Activated CD4-positive, alpha-beta T cell treated with anti-CD3 and anti-CD28 coated beads, Interleukin-10, Interleukin-2, amounts not matched to agents 100 ng/mL and 50 ng/mL, durations not matched to agents 16 hours and 8 hours (primary cell): ENCODE results near the gene RGR.
"Not testable (repeated sequence)": the region's sequence is repeated elsewhere in the genome, so short reads cannot be mapped to it uniquely, and the experiment has no call there.

Source experiments
- DNase-seq: peaks from one replicate; pipeline ENCODE4 v3.0.0-alpha.2; 2020

Gene RGR

DNA sequence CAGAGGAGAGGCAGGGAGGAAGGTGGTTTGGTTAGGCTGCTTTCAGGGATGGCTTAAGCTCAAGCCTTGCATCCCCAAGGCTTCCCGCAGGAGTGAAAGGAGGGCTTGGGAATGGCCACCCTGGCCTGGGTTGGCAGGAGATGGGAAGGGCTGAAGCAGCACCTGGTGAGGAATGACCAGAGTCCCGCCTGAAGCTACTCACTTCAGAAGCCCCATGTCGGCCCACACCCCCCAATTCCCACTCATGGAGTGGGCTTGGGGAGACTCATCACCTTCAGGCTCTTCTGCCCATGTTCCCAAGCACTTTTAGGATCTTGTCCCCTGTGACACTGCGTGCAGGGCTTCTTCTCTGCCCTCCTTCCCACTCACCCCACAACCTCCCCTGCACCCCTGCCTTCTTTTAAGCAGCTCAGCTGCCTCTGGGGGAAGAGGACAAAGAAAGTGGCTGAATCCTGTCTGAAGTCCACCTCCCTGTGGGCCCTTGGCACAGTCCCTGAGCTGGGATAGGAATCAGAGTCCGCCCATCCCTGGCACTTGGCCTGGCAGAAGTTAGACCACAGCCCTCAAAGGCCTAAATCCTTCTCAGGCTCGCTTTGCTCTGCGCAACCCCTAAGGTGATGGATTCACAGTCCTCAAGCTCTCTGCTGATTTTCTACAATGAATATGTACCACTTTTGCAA is 16.5 kb downstream of the RGR start:
- DNase-seq: no peak

DNA sequence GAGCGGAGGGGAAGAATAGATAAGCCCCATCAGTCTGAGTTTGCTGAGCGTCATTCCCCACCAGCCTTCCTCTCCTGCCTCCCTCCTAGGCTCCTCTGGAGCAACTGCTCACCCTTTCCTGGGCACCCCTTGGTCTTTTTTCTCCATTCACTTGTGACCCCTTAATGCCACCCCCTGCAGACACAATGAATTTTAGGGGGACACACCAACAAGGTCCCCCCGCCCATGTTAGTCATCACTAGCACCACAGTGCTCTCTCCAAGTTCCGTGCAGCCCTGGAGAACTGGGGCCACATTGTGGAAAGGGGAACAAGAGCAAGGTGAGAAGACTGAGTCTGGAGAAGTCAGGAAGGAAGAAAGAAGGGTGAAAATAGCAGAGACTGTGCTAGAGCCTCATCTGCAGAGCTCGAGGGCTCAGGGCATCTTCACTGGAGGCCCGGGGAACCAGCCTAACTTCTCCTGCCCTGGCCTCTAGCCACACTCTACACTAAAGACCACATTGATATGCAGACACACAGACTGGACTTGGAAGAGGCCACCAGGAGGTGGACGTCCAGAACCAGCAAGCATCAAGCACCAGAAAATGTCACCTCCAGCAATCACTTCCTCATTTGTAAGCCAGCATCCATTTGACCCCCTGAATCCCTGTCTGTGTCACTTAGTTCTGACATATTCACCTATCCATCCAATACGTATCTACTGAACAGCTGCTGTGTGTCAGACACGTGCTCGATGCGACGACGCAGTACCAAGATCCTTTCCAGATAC is 17.5 kb downstream of the RGR start:
- DNase-seq: no peak

GRCh38 chr10:84263716-84264115 is 18.9 kb downstream of the RGR start:
- DNase-seq: no peak

GRCh38 chr10:84264611-84265141 is 19.8 kb downstream of the RGR start:
- peak; percentile 79 for DNase-seq

GRCh38 chr10:84265418-84265817 is 20.6 kb downstream of the RGR start:
- no peak for DNase-seq

DNA sequence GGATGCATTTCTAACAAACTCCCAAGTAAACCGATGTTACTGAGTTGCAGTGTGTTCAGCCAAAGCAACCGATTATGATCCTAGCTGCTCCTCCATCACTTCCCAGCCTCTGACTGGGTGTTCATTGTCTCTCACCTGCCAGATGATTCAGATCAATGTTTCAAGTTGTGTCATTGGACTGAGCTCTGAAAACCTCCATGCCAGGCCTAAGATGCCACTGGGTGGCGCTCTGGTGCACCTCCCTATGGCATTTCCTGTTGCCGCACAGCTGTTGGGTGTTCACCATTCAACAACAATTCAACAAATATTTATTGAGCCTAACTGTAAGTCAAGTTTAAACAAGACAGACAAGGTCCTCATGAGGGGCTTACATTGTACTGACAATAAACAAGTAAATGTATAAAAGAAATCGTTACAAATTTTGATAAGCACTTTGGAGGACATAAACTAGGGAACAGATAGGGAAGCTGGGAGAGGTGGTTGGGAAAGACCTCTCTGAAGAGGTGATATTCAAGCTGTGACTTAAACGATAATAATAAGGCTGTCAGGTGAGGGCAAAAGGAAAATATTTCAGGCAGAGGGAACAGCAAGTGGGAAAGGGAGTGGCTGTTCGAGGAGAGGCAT is 22.8 kb downstream of the RGR start:
- DNase-seq: peak; percentile 93

GRCh38 chr10:84269162-84269561 is 24.3 kb downstream of the RGR start:
- no peak for DNase-seq

GRCh38 chr10:84269773-84270172 is 24.9 kb downstream of the RGR start:
- no peak for DNase-seq

GRCh38 chr10:84270708-84271107 is 25.9 kb downstream of the RGR start:
- no peak for DNase-seq

DNA sequence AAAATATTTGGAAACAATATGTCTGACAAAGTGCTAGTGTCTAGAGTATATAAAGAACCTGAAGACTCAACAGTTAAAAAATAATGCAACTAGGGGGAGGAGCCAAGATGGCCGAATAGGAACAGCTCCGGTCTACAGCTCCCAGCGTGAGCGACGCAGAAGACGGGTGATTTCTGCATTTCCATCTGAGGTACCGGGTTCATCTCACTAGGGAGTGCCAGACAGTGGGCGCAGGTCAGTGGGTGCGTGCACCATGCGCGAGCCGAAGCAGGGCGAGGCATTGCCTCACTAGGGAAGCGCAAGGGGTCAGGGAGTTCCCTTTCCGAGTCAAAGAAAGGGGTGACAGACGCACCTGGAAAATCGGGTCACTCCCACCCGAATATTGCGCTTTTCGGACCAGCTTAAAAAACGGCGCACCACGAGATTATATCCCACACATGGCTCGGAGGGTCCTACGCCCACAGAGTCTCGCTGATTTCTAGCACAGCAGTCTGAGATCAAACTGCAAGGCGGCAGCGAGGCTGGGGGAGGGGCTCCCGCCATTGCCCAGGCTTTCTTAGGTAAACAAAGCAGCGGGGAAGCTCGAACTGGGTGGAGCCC is 35.1 kb downstream of the RGR start:
- not testable (repeated sequence) for DNase-seq

DNA sequence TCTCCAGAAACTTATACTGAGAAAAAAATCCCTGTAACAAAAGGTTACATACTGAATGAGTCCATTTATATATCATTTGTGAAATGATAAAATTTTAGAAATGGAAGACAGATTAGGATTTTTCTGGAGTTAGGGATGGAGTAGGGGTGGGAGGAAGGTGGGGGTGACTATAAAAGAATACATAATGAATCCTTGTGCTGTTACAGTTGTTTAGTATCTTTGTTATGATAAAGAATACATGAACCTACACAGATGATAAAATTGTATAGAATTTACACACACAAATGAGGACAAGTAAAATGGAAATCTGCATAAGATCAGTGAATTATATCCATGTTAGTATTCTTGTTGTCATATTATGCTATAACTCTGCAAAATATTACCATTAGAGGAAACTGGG is 41.8 kb downstream of the RGR start:
- no peak for DNase-seq

DNA sequence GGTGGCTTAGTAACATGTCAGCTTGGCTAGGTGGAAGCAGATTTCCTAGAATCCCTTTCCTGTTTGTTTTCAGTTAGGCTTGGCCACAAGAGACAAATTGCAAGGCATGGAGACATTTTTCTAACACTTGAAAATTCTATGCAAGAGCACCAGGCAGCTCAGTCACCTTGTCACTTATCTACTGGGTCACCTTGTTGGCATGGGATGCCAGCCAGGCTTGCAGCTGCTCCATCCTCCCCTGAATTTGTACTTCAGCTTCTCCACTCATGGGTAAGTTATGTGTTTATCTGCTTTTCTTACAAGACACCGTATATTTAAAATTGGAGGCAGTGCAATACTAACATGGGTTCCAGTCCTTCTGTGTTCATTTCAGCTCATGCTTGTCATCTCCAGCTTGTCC is 43.3 kb downstream of the RGR start:
- DNase-seq: no peak

- no peak for DNase-seq
These were observed 44.8 kb downstream of the RGR start for GRCh38 chr10:84289521-84290200.

DNA sequence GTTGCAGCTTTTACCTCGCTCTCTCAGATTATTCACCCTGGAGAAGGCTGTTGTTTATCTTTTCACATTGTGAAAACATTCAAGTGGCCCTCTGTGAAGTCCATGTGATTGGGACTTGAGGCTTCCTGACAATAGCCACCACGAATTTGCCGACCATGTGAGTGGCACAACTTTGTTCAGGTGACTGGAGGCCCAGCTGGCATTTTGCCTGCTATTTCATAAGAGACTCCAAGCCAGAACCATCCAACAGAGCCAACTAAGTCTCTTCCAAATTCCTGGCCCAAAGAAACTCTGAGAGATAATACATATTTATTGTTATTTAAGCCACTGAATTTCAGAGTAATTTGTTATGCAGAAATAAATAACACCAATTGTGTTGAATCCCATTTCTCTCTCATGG is 45.4 kb downstream of the RGR start:
- DNase-seq: no peak

DNA sequence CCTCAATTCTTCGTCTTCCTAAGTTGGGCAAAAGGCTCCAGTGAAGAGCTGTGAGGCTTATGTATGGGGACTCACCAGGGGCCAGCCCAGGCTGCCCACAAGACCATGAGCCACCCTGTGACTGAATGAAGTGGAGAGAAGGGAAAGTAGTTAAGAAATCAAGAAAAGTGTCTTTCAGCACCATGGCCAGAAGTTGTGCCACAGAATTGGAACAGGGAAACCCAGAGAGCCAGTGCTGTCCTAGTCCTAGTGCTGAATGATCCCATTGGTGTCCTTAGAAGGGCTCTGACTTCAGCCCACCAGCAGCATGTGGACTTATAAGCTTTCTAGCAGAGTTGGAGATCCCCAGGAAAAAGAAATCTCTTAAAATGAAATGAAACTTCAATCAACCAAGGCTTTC is 46.5 kb downstream of the RGR start:
- no peak for DNase-seq

- DNase-seq: no peak
These were observed 47.6 kb downstream of the RGR start for GRCh38 chr10:84292502-84292901.

- no peak for DNase-seq
These were observed 48.3 kb downstream of the RGR start for GRCh38 chr10:84293171-84293570.

DNA sequence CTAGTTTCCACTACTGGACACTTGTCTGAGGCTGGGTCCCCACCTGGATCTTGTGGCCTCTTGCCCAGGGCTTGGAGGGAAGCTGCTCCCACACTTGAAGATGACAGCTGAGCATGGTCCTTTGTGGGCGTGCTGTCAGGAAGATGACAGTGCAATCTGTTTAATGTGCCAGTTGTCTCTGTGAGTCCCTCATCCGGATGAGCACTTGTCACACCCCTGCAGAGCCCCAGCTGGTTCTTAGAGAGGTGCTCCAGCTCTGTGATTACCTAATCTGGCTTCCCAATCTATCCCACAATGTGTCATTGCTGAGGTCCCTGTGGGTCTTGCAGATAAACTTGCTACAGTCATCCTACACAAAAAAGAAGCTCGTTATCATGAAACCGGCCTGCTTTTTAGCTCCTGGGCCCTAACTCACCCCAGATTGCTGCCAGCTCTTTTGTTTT is 48.7 kb downstream of the RGR start:
- peak; percentile 93 for DNase-seq

- DNase-seq: peak; percentile 68
These were observed 50.1 kb downstream of the RGR start for GRCh38 chr10:84294766-84295447.

- DNase-seq: no peak
These were observed 51.5 kb downstream of the RGR start for GRCh38 chr10:84296091-84296981.

DNA sequence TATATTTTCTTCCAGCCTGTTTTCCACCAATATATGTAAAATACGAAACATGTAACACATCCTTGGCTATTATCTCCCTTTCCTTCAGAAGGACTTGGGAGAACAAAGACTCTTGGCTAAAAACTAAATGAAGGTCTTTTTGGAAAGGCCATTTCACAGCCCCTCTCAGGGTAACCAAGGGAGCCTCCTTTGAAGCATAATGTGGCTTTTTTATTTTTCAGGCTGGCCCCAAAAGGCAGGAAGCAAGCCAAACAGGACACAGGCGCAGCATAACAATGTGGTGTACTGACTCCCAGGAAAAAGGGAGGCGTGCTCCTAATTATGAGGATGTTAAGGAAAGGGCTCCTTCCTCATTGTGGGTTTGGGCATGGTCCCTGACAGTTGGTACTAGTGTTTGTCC is 53.2 kb downstream of the RGR start:
- no peak for DNase-seq
